Measurements from ENCODE around the gene KNL1.
A peak's percentile ranks its signal among the peaks of the same experiment; 100 is the strongest.
"Not testable (repeated sequence)": the region's sequence is repeated elsewhere in the genome, so short reads cannot be mapped to it uniquely, and the experiment has no call there.

KNL1 gene

GRCh38 chr15:40680959-40681358 is 86.9 kb downstream of the KNL1 start:
- not testable (repeated sequence) for DNase-seq

DNA sequence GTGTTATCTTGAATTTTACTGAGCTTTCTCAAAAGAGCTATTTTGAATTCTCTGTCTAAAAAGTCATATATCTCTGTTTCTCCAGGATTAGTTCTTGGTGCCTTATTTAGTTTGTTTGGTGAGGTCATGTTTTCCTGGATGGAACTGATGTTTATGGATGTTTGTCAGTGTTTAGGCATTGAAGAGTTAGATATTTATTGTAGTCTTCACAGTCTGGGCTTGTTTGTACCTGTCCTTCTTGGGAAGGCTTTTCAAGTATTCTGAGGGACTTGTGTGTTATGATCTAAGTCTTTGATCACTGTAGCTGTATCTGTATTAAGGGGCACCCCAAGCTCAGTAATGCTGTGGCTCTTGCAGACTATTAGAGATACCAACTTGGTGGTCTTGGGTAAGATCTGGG is 90.3 kb downstream of the KNL1 start:
- no peak for DNase-seq

DNA sequence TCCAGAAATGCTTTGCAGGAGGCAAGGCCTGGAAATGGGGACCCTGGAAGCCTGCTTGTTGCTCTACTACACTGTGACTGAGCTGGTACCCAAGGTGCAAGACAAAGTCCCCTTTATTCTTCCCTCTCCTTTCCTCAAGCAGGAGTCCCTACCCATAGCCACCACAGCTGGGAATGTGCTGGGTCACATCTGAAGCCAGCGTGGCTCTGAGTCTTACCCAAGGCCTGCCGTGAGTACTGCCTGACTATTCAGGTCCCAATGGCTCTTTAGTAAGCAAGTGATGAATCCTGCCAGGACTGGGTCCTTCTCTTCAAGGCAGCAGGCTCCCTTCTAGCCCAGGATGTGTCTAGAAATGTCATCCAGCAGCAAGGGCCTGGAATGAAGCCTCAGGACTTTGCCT is 91.3 kb downstream of the KNL1 start:
- no peak for DNase-seq

DNA sequence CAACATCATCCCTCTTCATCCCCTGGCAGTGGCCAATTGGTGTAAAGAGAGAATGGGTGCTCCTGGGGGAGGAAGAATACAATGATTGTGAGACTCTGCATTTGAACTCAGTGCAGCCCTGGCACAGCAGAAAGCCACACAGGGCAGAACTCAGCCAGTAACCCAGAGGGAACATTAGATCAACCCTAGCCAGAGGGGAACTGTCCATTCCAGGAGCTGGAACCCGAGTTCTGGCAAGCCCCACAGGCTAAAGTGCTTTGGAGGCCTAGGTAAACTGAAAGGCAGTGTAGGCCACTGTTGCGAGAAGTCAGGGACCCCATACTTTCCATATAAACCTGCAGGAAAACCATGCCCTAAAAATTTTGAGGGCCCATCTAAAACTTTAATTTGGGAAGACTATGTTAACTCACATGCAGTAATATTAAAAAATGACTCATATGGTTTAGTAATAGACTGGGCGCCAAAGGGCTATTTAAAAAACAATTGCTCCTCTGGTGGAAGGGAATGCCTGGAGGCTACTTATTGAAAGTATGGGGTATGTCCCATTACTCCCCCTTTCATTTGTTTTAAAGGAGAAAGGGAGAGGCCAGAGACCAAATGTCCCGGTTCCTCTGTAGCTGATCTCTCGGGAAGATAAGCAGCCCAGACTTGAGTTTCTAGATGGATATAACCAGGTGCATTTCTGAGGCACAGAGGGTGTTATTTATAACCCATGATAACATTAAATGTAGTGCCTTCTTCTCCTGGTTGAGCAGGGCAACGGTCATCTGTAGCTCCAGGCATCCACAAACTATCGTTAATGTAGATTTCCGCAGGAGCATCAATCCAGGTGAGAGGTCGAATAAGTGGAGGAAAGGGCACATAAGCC is 95.1 kb downstream of the KNL1 start:
- no peak for DNase-seq

DNA sequence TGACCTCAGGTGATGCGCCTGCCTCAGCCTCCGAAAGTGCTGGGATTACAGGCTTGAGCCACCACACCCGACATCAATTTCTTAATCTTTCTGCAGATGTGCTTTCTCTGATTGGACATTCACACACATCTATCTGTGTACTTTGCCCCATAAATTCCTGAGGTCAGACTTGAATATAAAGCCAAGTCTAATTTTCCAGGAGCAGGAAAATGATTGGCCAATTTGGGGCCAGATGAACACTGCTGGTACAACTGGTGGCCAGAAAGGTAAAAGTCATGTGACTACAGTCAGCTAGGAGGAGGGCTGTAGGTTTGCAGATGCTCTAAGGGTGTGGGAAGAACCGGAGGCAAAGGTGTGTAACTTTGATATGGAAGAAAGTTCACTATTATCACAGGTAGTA is 97.7 kb downstream of the KNL1 start:
- DNase-seq, result no peak

- no peak for DNase-seq
Measured at GRCh38 chr15:40693904-40694687, 100.0 kb downstream of the KNL1 start.

DNA sequence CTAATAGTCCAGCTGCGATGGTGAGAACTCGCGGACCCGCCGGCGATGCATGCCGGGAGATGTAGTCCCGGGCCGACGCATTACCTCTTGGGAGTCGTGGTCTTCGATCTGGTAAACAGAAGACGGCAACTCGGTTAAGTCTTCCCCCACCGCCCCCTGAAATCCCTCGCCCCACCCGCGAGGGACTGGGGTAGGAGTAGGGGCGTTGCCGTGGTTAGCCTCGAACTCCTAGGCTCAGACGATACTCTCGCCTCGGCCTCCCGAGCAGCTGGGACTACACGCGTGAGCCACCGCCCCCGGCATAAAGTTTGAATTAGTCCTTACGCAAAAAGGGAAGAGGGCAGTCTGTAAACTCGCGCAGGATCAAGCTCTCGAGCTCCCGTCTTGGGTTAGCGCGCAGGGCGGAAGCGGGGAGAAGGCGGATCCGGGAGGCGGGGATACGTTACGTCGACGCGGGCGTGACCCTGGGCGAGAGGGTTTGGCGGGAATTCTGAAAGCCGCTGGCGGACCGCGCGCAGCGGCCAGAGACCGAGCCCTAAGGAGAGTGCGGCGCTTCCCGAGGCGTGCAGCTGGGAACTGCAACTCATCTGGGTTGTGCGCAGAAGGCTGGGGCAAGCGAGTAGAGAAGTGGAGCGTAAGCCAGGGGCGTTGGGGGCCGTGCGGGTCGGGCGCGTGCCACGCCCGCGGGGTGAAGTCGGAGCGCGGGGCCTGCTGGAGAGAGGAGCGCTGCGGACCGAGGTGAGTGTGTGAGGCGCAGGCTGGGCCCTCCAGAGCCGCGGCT is 100.8 kb downstream of the KNL1 start, which contains the start of gene RAD51:
TSS of gene RAD51 (plus strand) at position 487 of the 781 bp plus-strand sequence. CDS start 3,585 bp downstream, outside the sequence.
- DNase-seq, result peak; percentile 97

GRCh38 chr15:40695469-40695890 is 101.4 kb downstream of the KNL1 start:
- no peak for DNase-seq

DNA sequence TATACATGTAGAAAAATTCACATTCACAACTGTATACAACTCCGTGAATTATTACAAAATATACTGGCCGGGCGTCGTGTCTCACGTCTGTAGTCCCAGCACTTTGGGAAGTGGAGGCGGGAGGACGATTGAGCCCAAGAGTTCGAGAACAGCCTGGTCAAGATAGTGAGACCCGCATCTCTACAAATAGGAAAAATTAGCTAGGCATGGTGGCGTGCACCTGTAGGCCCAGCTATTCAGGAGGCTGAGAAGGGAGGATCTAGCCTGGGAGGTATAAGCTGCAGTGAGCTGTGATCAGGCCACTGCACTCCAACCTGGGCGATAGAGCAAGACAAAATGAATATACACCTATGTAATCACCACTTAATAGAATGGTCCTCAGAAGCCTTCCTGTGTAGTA is 102.2 kb downstream of the KNL1 start:
- DNase-seq, result no peak

DNA sequence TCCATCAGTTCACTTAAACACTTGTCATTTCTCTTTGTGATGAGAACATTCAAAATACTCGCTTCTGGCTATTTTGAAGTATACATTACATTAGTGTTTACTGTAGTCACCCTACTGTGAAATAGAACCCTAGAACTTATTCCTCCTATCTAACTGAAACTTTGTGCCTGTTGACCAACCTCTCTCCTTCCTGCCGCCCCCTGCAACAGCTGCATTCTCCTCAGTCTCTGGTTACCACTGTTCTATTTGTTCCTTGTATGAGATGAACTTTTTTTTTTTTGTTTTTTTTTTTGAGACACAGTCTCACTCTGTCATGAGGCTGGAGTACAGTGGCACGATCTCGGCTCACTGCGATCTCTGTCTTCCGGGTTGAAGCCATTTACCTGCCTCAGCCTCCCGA is 103.9 kb downstream of the KNL1 start:
- no peak for DNase-seq

- DNase-seq, result no peak
Measured at GRCh38 chr15:40702077-40702476, 108.0 kb downstream of the KNL1 start.

DNA sequence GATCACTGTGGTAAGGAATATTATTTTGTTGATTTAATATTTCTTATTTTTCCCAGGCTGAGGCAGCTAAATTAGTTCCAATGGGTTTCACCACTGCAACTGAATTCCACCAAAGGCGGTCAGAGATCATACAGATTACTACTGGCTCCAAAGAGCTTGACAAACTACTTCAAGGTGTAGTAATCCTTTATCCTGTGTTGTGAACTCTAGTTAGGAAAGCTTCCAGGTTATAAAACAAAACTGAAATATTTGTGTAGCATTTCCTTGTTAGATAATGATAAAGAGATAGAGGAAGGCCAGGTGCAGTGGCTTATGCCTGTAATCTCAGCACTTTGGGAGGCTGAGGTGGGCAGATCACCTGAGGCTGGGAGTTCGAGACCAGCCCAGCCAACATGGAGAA is 112.1 kb downstream of the KNL1 start:
- no peak for DNase-seq

All from right hindlimb (tissue), 1 donor.